ENCODE measurements around the gene DCP1B.

DNA sequence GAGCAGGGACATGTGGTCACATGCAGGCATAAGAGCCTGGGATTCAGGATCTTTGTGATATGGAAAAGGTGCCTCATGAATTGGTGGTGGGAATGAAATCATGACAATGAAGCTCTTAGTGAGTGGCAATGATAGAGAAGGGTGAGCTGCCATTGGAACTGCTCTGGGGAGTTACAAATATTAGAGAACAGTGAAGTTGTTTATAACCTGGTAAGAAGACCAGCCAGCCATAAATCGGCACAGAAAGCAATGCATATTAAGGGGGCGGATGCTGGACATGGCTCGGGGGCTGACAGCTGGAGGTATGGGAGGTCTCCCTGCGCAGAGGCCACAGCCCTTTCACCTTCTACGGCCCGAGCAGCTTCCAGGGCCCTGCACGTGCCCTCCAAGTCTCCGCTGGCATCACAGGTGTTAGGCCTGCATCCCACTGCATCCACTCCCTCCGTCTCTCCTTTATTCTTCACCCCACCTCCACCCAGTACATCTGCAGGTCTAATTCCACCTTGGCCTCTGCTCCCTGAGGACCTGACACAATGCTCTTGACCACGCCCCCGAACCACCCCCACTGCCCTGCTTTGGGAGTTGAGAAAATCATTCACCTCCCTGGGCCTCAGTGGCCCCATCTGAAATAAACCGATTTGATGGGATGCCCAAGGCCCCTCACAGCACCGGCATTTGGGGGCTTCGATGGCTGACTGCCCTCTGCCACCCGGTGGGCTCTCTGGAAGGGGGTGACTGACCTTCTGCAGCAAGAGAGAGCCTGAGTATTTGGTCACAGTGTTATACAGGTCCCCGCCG is 89.9 kb downstream of the DCP1B start:
- TF ChIP-seq POLR2A (IDR thresholded peaks at IDR 0.05; ENCODE audit: low read depth, low read length), result no peak
- TF ChIP-seq, protein P1, sequence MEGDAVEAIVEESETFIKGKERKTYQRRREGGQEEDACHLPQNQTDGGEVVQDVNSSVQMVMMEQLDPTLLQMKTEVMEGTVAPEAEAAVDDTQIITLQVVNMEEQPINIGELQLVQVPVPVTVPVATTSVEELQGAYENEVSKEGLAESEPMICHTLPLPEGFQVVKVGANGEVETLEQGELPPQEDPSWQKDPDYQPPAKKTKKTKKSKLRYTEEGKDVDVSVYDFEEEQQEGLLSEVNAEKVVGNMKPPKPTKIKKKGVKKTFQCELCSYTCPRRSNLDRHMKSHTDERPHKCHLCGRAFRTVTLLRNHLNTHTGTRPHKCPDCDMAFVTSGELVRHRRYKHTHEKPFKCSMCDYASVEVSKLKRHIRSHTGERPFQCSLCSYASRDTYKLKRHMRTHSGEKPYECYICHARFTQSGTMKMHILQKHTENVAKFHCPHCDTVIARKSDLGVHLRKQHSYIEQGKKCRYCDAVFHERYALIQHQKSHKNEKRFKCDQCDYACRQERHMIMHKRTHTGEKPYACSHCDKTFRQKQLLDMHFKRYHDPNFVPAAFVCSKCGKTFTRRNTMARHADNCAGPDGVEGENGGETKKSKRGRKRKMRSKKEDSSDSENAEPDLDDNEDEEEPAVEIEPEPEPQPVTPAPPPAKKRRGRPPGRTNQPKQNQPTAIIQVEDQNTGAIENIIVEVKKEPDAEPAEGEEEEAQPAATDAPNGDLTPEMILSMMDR (conservative IDR thresholded peaks at IDR 0.05; ENCODE audit: low read depth, low read length), result no peak
- no peak for TF ChIP-seq BHLHE40 (IDR thresholded peaks at IDR 0.05; ENCODE audit: low read depth, low read length)
- TF ChIP-seq CEBPB (IDR thresholded peaks at IDR 0.05; ENCODE audit: low read depth, low read length), result no peak
- TF ChIP-seq MXI1 (IDR thresholded peaks at IDR 0.05; ENCODE audit: borderline replicate concordance, low read depth, low read length), result no peak
- TF ChIP-seq CHD1 (IDR thresholded peaks at IDR 0.05; ENCODE audit: low read depth, low read length), result no peak
- no peak for TF ChIP-seq MAZ (IDR thresholded peaks at IDR 0.05; ENCODE audit: borderline replicate concordance, low read depth, low read length)
- no peak for TF ChIP-seq RFX5 (IDR thresholded peaks at IDR 0.05; ENCODE audit: low read depth, low read length)
- TF ChIP-seq ELK1 (IDR thresholded peaks at IDR 0.05; ENCODE audit: borderline replicate concordance, low read depth, low read length), result no peak
- TF ChIP-seq FOS (IDR thresholded peaks at IDR 0.05; ENCODE audit: low read depth, low read length), result no peak
- TF ChIP-seq RAD21 (IDR thresholded peaks at IDR 0.05; ENCODE audit: low read length), result no peak
- no peak for TF ChIP-seq SMC3 (IDR thresholded peaks at IDR 0.05; ENCODE audit: low read depth, low read length)
